ENCODE measurements around the gene ZFAND3. TPM values are rescaled to one million over a fixed set of nuclear protein-coding genes. Genes with fewer than 3 reads are reported as not detected.

ZFAND3 gene
- polyA plus RNA-seq, 2 of the 4 experiments (the other 2 are of a cell fraction), result 12.0 to 50.0 TPM

GRCh38 chr6:38045701-38046305 lies 226.3 kb downstream of the ZFAND3 start:
- Histone ChIP-seq H3K4me1 (peaks cover 4% of the 10 kb centered on the region; the same call in 2 of the 3 replicates), H3K27ac (no peak overlapping the region), H3K9me3 (no peaks in the 10 kb centered on the region), H3K4me3 (no peak overlapping the region), H3K4me2 (no peak overlapping the region)
- ATAC-seq, result no peak
- TF ChIP-seq FOSB (CRISPR knock-in tag; IDR thresholded peaks at IDR 0.05) (no peak), CEBPB (IDR thresholded peaks at IDR 0.05) (no peak), RCOR1 (IDR thresholded peaks at IDR 0.05; ENCODE audit: low read depth, low read length) (no peak), HEYL (CRISPR knock-in tag; IDR thresholded peaks at IDR 0.05) (no peak), USF2 (IDR thresholded peaks at IDR 0.05) (no peak), PHF8 (IDR thresholded peaks at IDR 0.05; ENCODE audit: borderline replicate concordance, low read depth) (no peak), NFE2L2 (conservative IDR thresholded peaks at IDR 0.05; ENCODE audit: low read length) (no peak), CHD2 (IDR thresholded peaks at IDR 0.05; ENCODE audit: low read length, partially characterized antibody) (no peak), JUN (IDR thresholded peaks at IDR 0.05) (no peak), ESRRA (IDR thresholded peaks at IDR 0.05; ENCODE audit: borderline replicate concordance, low read length) (no peak), KDM5A (IDR thresholded peaks at IDR 0.05) (no peak), ZC3H11A (IDR thresholded peaks at IDR 0.05) (no peak), RARB (CRISPR knock-in tag; IDR thresholded peaks at IDR 0.05) (no peak), E2F6 (IDR thresholded peaks at IDR 0.05; ENCODE audit: borderline replicate concordance, low read depth) (no peak), EHMT2 (IDR thresholded peaks at IDR 0.05; ENCODE audit: low read depth) (no peak)
- TF ChIP-seq, protein P1, sequence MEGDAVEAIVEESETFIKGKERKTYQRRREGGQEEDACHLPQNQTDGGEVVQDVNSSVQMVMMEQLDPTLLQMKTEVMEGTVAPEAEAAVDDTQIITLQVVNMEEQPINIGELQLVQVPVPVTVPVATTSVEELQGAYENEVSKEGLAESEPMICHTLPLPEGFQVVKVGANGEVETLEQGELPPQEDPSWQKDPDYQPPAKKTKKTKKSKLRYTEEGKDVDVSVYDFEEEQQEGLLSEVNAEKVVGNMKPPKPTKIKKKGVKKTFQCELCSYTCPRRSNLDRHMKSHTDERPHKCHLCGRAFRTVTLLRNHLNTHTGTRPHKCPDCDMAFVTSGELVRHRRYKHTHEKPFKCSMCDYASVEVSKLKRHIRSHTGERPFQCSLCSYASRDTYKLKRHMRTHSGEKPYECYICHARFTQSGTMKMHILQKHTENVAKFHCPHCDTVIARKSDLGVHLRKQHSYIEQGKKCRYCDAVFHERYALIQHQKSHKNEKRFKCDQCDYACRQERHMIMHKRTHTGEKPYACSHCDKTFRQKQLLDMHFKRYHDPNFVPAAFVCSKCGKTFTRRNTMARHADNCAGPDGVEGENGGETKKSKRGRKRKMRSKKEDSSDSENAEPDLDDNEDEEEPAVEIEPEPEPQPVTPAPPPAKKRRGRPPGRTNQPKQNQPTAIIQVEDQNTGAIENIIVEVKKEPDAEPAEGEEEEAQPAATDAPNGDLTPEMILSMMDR (IDR thresholded peaks at IDR 0.05), result no peak
- TF ChIP-seq, protein P2, sequence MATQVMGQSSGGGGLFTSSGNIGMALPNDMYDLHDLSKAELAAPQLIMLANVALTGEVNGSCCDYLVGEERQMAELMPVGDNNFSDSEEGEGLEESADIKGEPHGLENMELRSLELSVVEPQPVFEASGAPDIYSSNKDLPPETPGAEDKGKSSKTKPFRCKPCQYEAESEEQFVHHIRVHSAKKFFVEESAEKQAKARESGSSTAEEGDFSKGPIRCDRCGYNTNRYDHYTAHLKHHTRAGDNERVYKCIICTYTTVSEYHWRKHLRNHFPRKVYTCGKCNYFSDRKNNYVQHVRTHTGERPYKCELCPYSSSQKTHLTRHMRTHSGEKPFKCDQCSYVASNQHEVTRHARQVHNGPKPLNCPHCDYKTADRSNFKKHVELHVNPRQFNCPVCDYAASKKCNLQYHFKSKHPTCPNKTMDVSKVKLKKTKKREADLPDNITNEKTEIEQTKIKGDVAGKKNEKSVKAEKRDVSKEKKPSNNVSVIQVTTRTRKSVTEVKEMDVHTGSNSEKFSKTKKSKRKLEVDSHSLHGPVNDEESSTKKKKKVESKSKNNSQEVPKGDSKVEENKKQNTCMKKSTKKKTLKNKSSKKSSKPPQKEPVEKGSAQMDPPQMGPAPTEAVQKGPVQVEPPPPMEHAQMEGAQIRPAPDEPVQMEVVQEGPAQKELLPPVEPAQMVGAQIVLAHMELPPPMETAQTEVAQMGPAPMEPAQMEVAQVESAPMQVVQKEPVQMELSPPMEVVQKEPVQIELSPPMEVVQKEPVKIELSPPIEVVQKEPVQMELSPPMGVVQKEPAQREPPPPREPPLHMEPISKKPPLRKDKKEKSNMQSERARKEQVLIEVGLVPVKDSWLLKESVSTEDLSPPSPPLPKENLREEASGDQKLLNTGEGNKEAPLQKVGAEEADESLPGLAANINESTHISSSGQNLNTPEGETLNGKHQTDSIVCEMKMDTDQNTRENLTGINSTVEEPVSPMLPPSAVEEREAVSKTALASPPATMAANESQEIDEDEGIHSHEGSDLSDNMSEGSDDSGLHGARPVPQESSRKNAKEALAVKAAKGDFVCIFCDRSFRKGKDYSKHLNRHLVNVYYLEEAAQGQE (IDR thresholded peaks at IDR 0.05), result no peak
- TF ChIP-seq, protein P3, sequence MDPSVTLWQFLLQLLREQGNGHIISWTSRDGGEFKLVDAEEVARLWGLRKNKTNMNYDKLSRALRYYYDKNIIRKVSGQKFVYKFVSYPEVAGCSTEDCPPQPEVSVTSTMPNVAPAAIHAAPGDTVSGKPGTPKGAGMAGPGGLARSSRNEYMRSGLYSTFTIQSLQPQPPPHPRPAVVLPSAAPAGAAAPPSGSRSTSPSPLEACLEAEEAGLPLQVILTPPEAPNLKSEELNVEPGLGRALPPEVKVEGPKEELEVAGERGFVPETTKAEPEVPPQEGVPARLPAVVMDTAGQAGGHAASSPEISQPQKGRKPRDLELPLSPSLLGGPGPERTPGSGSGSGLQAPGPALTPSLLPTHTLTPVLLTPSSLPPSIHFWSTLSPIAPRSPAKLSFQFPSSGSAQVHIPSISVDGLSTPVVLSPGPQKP (IDR thresholded peaks at IDR 0.05; ENCODE audit: low read depth, low read length), result no peak
- TF ChIP-seq, protein P4, sequence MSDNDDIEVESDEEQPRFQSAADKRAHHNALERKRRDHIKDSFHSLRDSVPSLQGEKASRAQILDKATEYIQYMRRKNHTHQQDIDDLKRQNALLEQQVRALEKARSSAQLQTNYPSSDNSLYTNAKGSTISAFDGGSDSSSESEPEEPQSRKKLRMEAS (IDR thresholded peaks at IDR 0.05), result no peak
- no peak for FAIRE-seq
- no peak for DNase-seq (ENCODE audit: low read depth in 1 of 2, low spot score in 1 of 2)
- 81% methylated on average over 6 of the region's 6 CpGs for WGBS (ENCODE audit: missing lambda C conversion rate)
- ChIA-PET CTCF (no interaction called here), POLR2A (no interaction called here)

Measured in A549 (cell line).